ENCODE measurements around the gene STPG1.

DNA sequence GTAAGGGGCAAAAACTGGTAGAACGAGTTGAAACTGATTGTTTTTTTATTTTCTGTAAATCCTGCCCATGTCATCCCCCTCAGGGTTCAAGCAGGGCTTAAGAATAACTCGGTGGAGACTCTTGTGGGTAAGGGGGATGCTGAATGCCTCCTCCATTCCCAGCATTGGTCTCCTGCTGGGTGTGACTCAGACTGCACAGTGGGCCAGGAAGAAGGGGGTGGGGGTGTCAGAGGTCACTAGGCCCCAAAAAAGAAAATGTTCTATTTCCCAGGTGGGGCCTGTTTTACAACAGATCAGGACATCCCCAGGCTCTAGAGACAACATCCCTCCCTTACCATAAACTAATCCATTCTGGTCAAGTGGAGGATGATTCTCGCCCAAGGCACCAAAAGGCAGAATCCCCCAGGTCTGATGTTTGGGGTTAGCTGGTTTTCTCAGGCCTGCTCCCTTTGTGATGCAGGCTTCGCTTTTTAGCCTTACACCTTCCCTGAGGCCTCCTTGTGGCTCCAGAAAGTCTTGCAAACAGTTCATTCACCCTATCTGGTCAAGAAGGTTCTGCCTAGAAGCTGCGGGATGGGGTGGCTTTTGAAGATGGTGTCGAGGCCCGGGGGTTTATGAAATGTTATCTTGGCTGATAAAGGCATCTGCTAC, 105.1 kb downstream of the STPG1 start:
- TF ChIP-seq ZNF133 (tag by site-specific recombination; IDR thresholded peaks at IDR 0.05): no peak
- no peak for TF ChIP-seq KLF9 (tag by site-specific recombination; IDR thresholded peaks at IDR 0.05; ENCODE audit: low read depth)
- TF ChIP-seq SP2 (tag by site-specific recombination; IDR thresholded peaks at IDR 0.05): no peak
- TF ChIP-seq, protein P1, sequence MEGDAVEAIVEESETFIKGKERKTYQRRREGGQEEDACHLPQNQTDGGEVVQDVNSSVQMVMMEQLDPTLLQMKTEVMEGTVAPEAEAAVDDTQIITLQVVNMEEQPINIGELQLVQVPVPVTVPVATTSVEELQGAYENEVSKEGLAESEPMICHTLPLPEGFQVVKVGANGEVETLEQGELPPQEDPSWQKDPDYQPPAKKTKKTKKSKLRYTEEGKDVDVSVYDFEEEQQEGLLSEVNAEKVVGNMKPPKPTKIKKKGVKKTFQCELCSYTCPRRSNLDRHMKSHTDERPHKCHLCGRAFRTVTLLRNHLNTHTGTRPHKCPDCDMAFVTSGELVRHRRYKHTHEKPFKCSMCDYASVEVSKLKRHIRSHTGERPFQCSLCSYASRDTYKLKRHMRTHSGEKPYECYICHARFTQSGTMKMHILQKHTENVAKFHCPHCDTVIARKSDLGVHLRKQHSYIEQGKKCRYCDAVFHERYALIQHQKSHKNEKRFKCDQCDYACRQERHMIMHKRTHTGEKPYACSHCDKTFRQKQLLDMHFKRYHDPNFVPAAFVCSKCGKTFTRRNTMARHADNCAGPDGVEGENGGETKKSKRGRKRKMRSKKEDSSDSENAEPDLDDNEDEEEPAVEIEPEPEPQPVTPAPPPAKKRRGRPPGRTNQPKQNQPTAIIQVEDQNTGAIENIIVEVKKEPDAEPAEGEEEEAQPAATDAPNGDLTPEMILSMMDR (tag by site-specific recombination; IDR thresholded peaks at IDR 0.05): no peak
- no peak for TF ChIP-seq YY1 (tag by site-specific recombination; IDR thresholded peaks at IDR 0.05)

All from HEK293 (cell line).